HepG2 (cell line): Measurements from ENCODE around the gene PSMD6. TPM values are rescaled to one million over a fixed set of nuclear protein-coding genes. Genes with fewer than 3 reads are reported as not detected.

Experiments used
- BORCS8-MEF2B ChIP-seq: sonication (generic); formaldehyde crosslinking; IDR thresholded peaks from 2 replicates; pipeline ENCODE4 v1.8.0; 2022; ENCODE audit warnings: mild to moderate bottlenecking, missing genetic modification reagents
- ELF1 ChIP-seq: sonication (generic); formaldehyde crosslinking; IDR thresholded peaks from 2 replicates; pipeline ENCODE4 v1.4.0; 2020; ENCODE audit warnings: missing genetic modification reagents
- ELF3 ChIP-seq: IDR thresholded peaks from 2 replicates; pipeline ENCODE4 v1.6.1; 2016; ENCODE audit warnings: missing genetic modification reagents, missing compliant biosample characterization
- ETV5 ChIP-seq: IDR thresholded peaks from 2 replicates; pipeline ENCODE4 v1.6.1; 2018; ENCODE audit warnings: missing biosample characterization, missing genetic modification reagents, inconsistent platforms, borderline replicate concordance
- GABPA ChIP-seq, 2 experiments: IDR thresholded peaks; 2 replicates each; pipeline ENCODE4 v1.6.1; 2011 to 2016; ENCODE audit warnings: low read depth in 2 of 2, low read length in 1 of 2, missing biosample characterization in 1 of 2, missing genetic modification characterization in 1 of 2
- KAT2B ChIP-seq: fragments of 150-350 bp; IDR thresholded peaks from 2 replicates; pipeline ENCODE4 v1.6.1; 2014; ENCODE audit warnings: low read depth, low read length, borderline replicate concordance
- NKX3-1 ChIP-seq: sonication (generic); formaldehyde crosslinking; IDR thresholded peaks from 2 replicates; pipeline ENCODE4 v1.5.0; 2020; ENCODE audit warnings: missing genetic modification reagents
- RAD21 ChIP-seq: fragments of 450-650 bp; formaldehyde crosslinking; IDR thresholded peaks from 2 replicates; pipeline ENCODE4 v1.5.0; 2020; ENCODE audit warnings: mild to moderate bottlenecking
- TCF7 ChIP-seq: sonication (generic); IDR thresholded peaks from 2 replicates; pipeline ENCODE4 v1.6.1; 2016; ENCODE audit warnings: antibody characterized with exemption, low read depth
- XRCC5 ChIP-seq: fragments of 200-400 bp; formaldehyde crosslinking; optimal IDR thresholded peaks from 2 replicates; pipeline ENCODE3; 2017; ENCODE audit warnings: mild to moderate bottlenecking, low read length
- ZBTB7B ChIP-seq: sonication (generic); formaldehyde crosslinking; IDR thresholded peaks from 2 replicates; pipeline ENCODE4 v1.4.0; 2020; ENCODE audit warnings: missing genetic modification reagents
- ZEB1 ChIP-seq: IDR thresholded peaks from 2 replicates; pipeline ENCODE4 v1.6.1; 2012; ENCODE audit warnings: mild to moderate bottlenecking, low read depth, inconsistent platforms; ENCODE audit not compliant: insufficient replicate concordance
- ZNF180 ChIP-seq: sonication (generic); formaldehyde crosslinking; IDR thresholded peaks from 2 replicates; pipeline ENCODE4 v1.4.0; 2020; ENCODE audit warnings: low read depth, missing genetic modification reagents, borderline replicate concordance
- ZNF264 ChIP-seq: sonication (generic); formaldehyde crosslinking; IDR thresholded peaks from 2 replicates; pipeline ENCODE4 v1.4.0; 2020; ENCODE audit warnings: missing genetic modification reagents
- ZNF331 ChIP-seq: sonication (generic); formaldehyde crosslinking; IDR thresholded peaks from 2 replicates; pipeline ENCODE4 v1.4.0; 2020; ENCODE audit warnings: missing genetic modification reagents
- ZNF33A ChIP-seq: sonication (generic); formaldehyde crosslinking; IDR thresholded peaks from 2 replicates; pipeline ENCODE4 v1.5.1; 2020; ENCODE audit warnings: missing genetic modification reagents, mild to moderate bottlenecking, moderate library complexity, borderline replicate concordance
- ZNF564 ChIP-seq: sonication (generic); formaldehyde crosslinking; IDR thresholded peaks from 2 replicates; pipeline ENCODE4 v1.8.1; 2023; ENCODE audit warnings: mild to moderate bottlenecking, missing genetic modification reagents
- polyA plus RNA-seq, 8 experiments: library from polyadenylated mRNA; depleted of rRNA in 3 of 8; stranded (reverse) in 7 of 8; unstranded in 1 of 8; fragments of >200 nt; fragmentation: Illumina TruSeq in 4 of 8; extraction: Trizol in 4 of 8; gene quantifications; 2 replicates each; pipeline versions ENCODE4 v1.2.1 to v1.2.3, GENCODE V29; 2011 to 2016; ENCODE audit warnings: low read depth in 4 of 8, missing spikeins in 1 of 8, mixed read lengths in 1 of 8; ENCODE audit not compliant: insufficient read depth in 1 of 8
- total RNA-seq, 5 experiments: library from RNA; depleted of rRNA; stranded (reverse); fragments of >200 nt; fragmentation: Illumina TruSeq; extraction: Trizol; gene quantifications; 2 replicates each; pipeline ENCODE4 v1.2.3, GENCODE V29; 2016; ENCODE audit warnings: low read depth in 1 of 5
- TF ChIP-seq, protein P1 (sequence below): sonication (generic); formaldehyde crosslinking; conservative IDR thresholded peaks from 2 replicates; pipeline ENCODE4 v1.4.0; 2020; ENCODE audit warnings: mild to moderate bottlenecking, missing genetic modification reagents, moderate library complexity
- TF ChIP-seq, protein P2 (sequence below): sonication (generic); formaldehyde crosslinking; IDR thresholded peaks from 2 replicates; pipeline ENCODE4 v1.4.0; 2020; ENCODE audit warnings: mild to moderate bottlenecking, missing genetic modification reagents
- TF ChIP-seq, protein P3 (sequence below): IDR thresholded peaks from 2 replicates; pipeline ENCODE4 v1.6.1; 2016
- TF ChIP-seq, protein P4 (sequence below): sonication (generic); formaldehyde crosslinking; IDR thresholded peaks from 2 replicates; pipeline ENCODE4 v1.5.1; 2020; ENCODE audit warnings: mild to moderate bottlenecking, missing genetic modification reagents, borderline replicate concordance
- TF ChIP-seq, protein P5 (sequence below): sonication (generic); formaldehyde crosslinking; IDR thresholded peaks from 2 replicates; pipeline ENCODE4 v1.4.0; 2020; ENCODE audit warnings: missing genetic modification reagents, low read depth, mild to moderate bottlenecking, borderline replicate concordance

PSMD6 gene
- total and polyA plus RNA-seq, 2 of the 13 experiments (the other 11 are each of a cell fraction or from before 2014, with no cell fraction given), result 36.8 to 117 TPM

DNA sequence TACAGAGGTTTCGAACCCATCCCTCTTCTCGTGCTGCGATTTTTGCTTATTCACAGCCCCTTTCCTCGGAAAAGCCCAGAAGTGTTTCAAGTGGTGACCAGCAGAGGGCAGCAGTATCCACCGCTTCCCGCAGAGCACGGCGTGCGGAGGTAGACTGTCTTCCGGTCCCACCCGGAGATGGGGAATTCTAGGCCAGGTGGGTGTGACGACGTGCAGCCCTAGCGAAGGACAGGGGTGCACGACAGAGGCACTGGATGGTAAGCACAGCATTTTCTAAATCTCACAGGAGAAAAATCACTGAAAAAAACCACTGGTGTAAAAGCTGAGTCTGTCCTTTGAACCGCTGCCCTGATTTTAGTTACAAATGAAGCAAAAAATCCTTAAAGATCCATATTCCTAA lies 7.4 kb upstream of the PSMD6 start (continued):
- TF ChIP-seq TCF7, result no peak
- peak; percentile 40; the same call in 1 of the 2 replicates for TF ChIP-seq ELF3 (CRISPR knock-in tag)
- no peak for TF ChIP-seq KAT2B
- TF ChIP-seq ZNF564 (CRISPR knock-in tag), result no peak
- TF ChIP-seq, protein P1, sequence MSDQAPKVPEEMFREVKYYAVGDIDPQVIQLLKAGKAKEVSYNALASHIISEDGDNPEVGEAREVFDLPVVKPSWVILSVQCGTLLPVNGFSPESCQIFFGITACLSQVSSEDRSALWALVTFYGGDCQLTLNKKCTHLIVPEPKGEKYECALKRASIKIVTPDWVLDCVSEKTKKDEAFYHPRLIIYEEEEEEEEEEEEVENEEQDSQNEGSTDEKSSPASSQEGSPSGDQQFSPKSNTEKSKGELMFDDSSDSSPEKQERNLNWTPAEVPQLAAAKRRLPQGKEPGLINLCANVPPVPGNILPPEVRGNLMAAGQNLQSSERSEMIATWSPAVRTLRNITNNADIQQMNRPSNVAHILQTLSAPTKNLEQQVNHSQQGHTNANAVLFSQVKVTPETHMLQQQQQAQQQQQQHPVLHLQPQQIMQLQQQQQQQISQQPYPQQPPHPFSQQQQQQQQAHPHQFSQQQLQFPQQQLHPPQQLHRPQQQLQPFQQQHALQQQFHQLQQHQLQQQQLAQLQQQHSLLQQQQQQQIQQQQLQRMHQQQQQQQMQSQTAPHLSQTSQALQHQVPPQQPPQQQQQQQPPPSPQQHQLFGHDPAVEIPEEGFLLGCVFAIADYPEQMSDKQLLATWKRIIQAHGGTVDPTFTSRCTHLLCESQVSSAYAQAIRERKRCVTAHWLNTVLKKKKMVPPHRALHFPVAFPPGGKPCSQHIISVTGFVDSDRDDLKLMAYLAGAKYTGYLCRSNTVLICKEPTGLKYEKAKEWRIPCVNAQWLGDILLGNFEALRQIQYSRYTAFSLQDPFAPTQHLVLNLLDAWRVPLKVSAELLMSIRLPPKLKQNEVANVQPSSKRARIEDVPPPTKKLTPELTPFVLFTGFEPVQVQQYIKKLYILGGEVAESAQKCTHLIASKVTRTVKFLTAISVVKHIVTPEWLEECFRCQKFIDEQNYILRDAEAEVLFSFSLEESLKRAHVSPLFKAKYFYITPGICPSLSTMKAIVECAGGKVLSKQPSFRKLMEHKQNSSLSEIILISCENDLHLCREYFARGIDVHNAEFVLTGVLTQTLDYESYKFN (CRISPR knock-in tag), result no peak
- peak; percentile 80 for TF ChIP-seq BORCS8-MEF2B (CRISPR knock-in tag)
- TF ChIP-seq ZEB1, result peak; percentile 27
- no peak for TF ChIP-seq ZNF33A (CRISPR knock-in tag)
- TF ChIP-seq, protein P2, sequence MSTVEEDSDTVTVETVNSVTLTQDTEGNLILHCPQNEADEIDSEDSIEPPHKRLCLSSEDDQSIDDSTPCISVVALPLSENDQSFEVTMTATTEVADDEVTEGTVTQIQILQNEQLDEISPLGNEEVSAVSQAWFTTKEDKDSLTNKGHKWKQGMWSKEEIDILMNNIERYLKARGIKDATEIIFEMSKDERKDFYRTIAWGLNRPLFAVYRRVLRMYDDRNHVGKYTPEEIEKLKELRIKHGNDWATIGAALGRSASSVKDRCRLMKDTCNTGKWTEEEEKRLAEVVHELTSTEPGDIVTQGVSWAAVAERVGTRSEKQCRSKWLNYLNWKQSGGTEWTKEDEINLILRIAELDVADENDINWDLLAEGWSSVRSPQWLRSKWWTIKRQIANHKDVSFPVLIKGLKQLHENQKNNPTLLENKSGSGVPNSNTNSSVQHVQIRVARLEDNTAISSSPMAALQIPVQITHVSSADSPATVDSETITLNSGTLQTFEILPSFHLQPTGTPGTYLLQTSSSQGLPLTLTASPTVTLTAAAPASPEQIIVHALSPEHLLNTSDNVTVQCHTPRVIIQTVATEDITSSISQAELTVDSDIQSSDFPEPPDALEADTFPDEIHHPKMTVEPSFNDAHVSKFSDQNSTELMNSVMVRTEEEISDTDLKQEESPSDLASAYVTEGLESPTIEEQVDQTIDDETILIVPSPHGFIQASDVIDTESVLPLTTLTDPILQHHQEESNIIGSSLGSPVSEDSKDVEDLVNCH (CRISPR knock-in tag), result no peak
- no peak for TF ChIP-seq NKX3-1 (CRISPR knock-in tag)
- TF ChIP-seq, protein P3, sequence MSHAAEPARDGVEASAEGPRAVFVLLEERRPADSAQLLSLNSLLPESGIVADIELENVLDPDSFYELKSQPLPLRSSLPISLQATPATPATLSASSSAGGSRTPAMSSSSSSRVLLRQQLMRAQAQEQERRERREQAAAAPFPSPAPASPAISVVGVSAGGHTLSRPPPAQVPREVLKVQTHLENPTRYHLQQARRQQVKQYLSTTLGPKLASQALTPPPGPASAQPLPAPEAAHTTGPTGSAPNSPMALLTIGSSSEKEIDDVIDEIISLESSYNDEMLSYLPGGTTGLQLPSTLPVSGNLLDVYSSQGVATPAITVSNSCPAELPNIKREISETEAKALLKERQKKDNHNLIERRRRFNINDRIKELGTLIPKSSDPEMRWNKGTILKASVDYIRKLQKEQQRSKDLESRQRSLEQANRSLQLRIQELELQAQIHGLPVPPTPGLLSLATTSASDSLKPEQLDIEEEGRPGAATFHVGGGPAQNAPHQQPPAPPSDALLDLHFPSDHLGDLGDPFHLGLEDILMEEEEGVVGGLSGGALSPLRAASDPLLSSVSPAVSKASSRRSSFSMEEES (CRISPR knock-in tag), result no peak
- no peak for TF ChIP-seq ZNF264 (CRISPR knock-in tag)
- TF ChIP-seq, protein P4, sequence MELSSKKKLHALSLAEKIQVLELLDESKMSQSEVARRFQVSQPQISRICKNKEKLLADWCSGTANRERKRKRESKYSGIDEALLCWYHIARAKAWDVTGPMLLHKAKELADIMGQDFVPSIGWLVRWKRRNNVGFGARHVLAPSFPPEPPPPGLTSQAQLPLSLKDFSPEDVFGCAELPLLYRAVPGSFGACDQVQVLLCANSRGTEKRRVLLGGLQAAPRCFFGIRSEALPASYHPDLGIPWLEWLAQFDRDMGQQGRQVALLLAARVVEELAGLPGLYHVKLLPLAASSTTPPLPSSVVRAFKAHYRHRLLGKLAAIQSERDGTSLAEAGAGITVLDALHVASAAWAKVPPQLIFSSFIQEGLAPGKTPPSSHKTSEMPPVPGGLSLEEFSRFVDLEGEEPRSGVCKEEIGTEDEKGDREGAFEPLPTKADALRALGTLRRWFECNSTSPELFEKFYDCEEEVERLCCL (CRISPR knock-in tag), result no peak
- peak; percentile 77 for TF ChIP-seq ELF1 (CRISPR knock-in tag)
- TF ChIP-seq ZBTB7B, result peak; percentile 46; the same call in 1 of the 2 replicates
- peak; percentile 63 for TF ChIP-seq GABPA (IDR thresholded peaks at IDR 0.05; ENCODE audit: low read depth, low read length)
- TF ChIP-seq GABPA (CRISPR knock-in tag; IDR thresholded peaks at IDR 0.05; ENCODE audit: low read depth), result peak; percentile 86
- TF ChIP-seq XRCC5, result peak; percentile 66
- peak; percentile 20; the same call in 1 of the 2 replicates for TF ChIP-seq ZNF331
- TF ChIP-seq, protein P5, sequence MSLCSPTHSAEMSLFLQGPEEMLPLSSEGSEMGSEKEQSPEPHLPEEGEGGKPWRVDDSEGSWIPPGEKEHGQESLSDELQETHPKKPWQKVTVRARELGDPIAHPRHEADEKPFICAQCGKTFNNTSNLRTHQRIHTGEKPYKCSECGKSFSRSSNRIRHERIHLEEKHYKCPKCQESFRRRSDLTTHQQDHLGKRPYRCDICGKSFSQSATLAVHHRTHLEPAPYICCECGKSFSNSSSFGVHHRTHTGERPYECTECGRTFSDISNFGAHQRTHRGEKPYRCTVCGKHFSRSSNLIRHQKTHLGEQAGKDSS (CRISPR knock-in tag), result no peak
- peak; percentile 91 for TF ChIP-seq ETV5 (CRISPR knock-in tag)
- TF ChIP-seq RAD21 (CRISPR knock-in tag), result peak; percentile 89
- TF ChIP-seq ZNF180 (CRISPR knock-in tag), result no peak
